Skeletal muscle satellite cell (primary cell): ENCODE results near the gene ZNF662. TPM values are rescaled to one million over a fixed set of nuclear protein-coding genes. Genes with fewer than 3 reads are reported as not detected.

Source experiments
- H3K27me3 ChIP-seq: 2 replicates; pipeline ENCODE4 v1.7.0; 2013; ENCODE audit warnings: low read length; ENCODE audit not compliant: control insufficient read depth, insufficient read depth
- H3K36me3 ChIP-seq: 2 replicates; pipeline ENCODE4 v1.7.0; 2013; ENCODE audit warnings: mild to moderate bottlenecking, control low read depth, low read length; ENCODE audit not compliant: insufficient read depth
- H3K4me1 ChIP-seq: 2 replicates; pipeline ENCODE4 v1.7.0; 2013; ENCODE audit warnings: low read length; ENCODE audit not compliant: control insufficient read depth, insufficient read depth
- H3K4me2 ChIP-seq: 2 replicates; pipeline ENCODE4 v1.7.0; 2013; ENCODE audit warnings: mild to moderate bottlenecking, low read length
- H3K4me3 ChIP-seq: 2 replicates; pipeline ENCODE4 v1.7.0; 2013; ENCODE audit warnings: low read length
- H3K9ac ChIP-seq: 2 replicates; pipeline ENCODE4 v1.7.0; 2013; ENCODE audit warnings: mild to moderate bottlenecking, low read depth, low read length, moderate library complexity
- H3K9me3 ChIP-seq: replicated peaks from 2 replicates; pipeline ENCODE4 v1.7.0; 2013; ENCODE audit warnings: mild to moderate bottlenecking, control low read depth, low read length
- total RNA-seq: library from RNA; depleted of rRNA; stranded (reverse); fragments of >200 nt; gene quantifications from 2 replicates; pipeline ENCODE4 v1.2.3, GENCODE V29; 2012; rRNA removed

The ZNF662 gene
- total RNA-seq, result 0.44 and 0.51 TPM in 2 replicates

DNA sequence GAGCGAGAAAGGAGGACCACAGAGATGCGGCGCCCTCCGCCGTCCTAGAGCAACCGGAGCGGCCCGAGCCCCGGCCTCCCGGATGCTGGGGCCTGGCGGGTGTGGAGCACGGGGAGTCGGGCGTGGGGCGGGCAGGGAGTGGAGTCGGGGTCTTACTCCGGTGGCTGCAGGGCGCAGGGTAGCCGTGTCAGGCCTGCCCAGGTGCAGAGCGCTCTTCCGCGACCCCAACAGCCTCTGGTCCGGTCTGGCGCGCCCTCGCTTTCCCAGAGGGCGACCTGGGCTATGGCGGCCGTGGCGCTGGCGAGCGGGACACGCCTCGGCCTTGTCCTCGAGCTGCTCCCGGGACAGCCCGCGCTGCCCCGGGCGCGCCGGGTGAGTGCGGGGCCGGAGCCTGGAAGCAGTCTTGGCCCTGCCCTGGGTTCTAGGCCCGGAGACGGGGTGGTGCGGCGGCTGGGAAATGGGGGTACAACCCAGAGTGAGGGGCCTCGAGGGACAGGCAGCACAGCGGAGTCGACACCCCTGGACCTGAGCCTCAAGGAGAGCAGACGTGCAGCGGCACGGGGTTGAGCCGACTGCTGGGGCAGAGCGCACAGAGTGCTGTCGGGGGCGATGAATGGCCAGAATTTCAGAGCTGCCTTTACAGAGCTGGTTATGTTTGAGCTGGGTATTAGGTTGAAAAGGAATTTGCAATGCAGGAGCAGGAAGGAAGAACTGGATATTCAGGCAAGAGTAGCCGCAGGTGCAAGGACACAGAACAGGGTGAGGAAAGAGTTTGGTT lies at the start of gene ZNF662:
TSS of gene ZNF662 (plus strand) at position 73 of the 778 bp plus-strand sequence. CDS start 1,973 bp downstream, outside the sequence.
- Histone ChIP-seq H3K4me2 (peak within 1 kb of the TSS; percentile 84), H3K9me3 (no peaks in the 10 kb centered on the region), H3K27me3 (peaks cover 40% of the 10 kb centered on the region), H3K4me3 (peak within 1 kb of the TSS; percentile 70), H3K9ac (peak within 1 kb of the TSS; percentile 75), H3K4me1 (peaks cover 6% of the 10 kb centered on the region), H3K36me3 (no peaks in the 10 kb centered on the region)

DNA sequence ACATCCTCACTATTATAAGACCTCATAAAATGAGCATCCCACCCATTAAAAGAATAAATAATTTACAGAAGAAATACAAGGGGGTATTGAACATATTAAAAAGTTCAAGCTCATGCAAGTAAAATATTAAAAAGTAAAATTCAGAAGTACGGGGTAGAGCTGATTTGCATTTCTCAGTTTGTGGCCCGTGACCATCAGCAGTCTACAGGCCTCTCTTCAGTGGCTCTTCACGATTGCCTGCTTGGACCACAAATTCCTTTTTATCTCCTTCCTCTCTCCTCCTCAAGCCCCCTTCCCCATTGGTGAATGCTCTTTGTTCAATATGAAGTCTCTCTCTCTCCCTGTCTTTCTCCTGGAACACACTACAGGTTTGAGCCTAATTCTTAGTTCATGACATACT lies 49.4 kb upstream of the ZNF662 start:
- Histone ChIP-seq H3K9ac (no peak overlapping the region), H3K36me3 (no peaks in the 10 kb centered on the region), H3K4me2 (no peak overlapping the region), H3K4me1 (peaks cover 2% of the 10 kb centered on the region), H3K4me3 (no peak overlapping the region), H3K27me3 (peaks cover 39% of the 10 kb centered on the region), H3K9me3 (no peaks in the 10 kb centered on the region)

DNA sequence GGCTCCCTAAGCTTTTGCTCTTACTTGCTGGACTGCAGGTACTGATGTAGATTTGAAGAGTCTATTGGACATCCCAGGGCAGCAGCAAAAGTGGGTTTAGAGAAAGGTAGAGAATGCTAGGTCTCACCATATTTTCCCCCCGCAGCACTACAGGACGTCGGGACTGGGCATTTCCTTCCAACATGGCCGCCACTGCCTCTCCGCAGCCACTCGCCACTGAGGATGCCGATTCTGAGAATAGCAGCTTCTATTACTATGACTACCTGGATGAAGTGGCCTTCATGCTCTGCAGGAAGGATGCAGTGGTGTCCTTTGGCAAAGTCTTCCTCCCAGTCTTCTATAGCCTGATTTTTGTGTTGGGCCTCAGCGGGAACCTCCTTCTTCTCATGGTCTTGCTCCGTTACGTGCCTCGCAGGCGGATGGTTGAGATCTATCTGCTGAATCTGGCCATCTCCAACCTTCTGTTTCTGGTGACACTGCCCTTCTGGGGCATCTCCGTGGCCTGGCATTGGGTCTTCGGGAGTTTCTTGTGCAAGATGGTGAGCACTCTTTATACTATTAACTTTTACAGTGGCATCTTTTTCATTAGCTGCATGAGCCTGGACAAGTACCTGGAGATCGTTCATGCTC lies 41.5 kb upstream of the ZNF662 start:
- no peak overlapping the region for H3K9ac ChIP-seq
- H3K9me3 ChIP-seq, result no peaks in the 10 kb centered on the region
- H3K36me3 ChIP-seq, result no peaks in the 10 kb centered on the region
- H3K4me1 ChIP-seq, result no peaks in the 10 kb centered on the region
- no peak overlapping the region for H3K4me3 ChIP-seq
- H3K4me2 ChIP-seq, result no peak overlapping the region
- H3K27me3 ChIP-seq, result peaks cover 19% of the 10 kb centered on the region

DNA sequence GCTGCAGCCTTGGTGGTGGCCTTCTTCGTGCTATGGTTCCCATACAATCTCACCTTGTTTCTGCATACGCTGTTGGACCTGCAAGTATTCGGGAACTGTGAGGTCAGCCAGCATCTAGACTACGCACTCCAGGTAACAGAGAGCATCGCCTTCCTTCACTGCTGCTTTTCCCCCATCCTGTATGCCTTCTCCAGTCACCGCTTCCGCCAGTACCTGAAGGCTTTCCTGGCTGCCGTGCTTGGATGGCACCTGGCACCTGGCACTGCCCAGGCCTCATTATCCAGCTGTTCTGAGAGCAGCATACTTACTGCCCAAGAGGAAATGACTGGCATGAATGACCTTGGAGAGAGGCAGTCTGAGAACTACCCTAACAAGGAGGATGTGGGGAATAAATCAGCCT lies 40.7 kb upstream of the ZNF662 start:
- H3K9me3 ChIP-seq, result no peaks in the 10 kb centered on the region
- no peak overlapping the region for H3K9ac ChIP-seq
- H3K36me3 ChIP-seq, result no peaks in the 10 kb centered on the region
- H3K4me3 ChIP-seq, result no peak overlapping the region
- peaks cover 25% of the 10 kb centered on the region for H3K27me3 ChIP-seq
- no peaks in the 10 kb centered on the region for H3K4me1 ChIP-seq
- no peak overlapping the region for H3K4me2 ChIP-seq

DNA sequence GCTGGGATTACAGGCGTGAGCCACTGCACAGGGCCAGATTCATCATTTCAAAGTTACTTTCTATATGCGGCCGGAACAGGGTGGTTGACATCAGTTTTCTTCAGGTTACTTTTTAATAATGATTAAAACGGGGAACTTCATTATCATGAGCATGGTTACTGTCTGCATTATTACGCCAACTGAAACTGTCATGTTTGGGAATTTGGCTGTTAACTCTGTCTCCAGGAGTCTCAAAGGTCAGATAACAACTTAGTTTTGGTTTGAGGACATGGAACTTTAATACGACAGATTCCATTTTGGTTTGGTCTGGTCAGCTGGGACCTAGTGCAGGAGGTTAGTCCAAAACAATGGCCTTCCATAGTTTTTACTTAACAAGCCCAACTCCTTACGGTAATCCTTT lies 38.8 kb upstream of the ZNF662 start:
- Histone ChIP-seq H3K4me1 (no peaks in the 10 kb centered on the region), H3K9ac (no peak overlapping the region), H3K4me3 (no peak overlapping the region), H3K27me3 (peaks cover 33% of the 10 kb centered on the region), H3K9me3 (no peaks in the 10 kb centered on the region), H3K36me3 (no peaks in the 10 kb centered on the region), H3K4me2 (no peak overlapping the region)

DNA sequence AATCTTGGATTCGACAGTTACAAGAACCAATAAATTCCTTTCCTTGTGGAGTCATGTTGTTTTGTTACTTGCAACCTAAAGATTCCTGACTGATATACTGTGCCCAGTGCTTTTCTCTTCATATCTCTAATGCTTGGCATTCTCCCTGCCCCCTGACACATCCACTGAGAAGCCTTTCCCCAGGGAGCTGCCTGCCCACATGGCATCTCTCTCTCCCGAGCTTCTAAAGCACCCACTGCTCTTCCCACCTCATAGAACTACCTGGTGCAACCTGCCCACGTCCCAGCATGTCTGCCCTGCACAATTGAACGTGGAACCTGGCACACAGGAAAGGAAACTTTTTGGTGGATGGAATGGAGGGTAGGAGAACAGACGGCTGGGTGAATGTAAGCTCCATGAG lies 37.1 kb upstream of the ZNF662 start:
- no peaks in the 10 kb centered on the region for H3K9me3 ChIP-seq
- H3K4me3 ChIP-seq, result no peak overlapping the region
- no peak overlapping the region for H3K9ac ChIP-seq
- no peak overlapping the region for H3K4me2 ChIP-seq
- H3K36me3 ChIP-seq, result no peaks in the 10 kb centered on the region
- no peaks in the 10 kb centered on the region for H3K4me1 ChIP-seq
- peaks cover 43% of the 10 kb centered on the region for H3K27me3 ChIP-seq

DNA sequence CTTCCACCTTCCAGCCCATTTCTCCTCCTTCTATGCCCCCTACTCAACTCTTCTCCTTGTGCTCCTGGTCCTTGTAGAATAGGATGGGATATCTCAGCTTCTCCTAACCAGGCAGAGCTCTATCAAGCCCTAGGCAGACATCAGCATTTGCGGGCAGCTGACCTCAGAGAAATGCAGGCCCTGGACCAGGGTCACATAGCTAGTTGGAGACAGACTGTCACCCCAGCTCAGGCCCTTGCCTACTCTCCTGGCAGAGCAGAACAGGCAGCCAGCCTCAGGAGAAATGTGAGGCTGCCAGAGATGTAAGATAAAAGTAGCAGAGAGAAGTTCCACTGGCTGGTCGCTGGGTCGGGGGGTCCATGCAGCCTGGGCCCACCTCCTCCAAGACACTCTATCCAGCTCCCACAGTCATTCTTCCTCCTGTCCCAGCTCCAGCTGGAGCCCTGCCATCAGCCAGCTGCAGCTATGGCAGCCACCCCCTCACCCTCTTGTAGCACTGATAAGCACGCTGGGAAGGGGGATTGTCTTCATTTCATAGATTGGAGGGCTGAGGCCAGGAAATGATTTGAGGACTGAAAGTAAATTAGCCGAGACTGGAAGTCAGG lies 34.2 kb upstream of the ZNF662 start:
- no peaks in the 10 kb centered on the region for H3K36me3 ChIP-seq
- H3K27me3 ChIP-seq, result peaks cover 62% of the 10 kb centered on the region
- no peaks in the 10 kb centered on the region for H3K4me1 ChIP-seq
- no peak overlapping the region for H3K4me2 ChIP-seq
- H3K9me3 ChIP-seq, result no peaks in the 10 kb centered on the region
- no peak overlapping the region for H3K4me3 ChIP-seq
- H3K9ac ChIP-seq, result no peak overlapping the region

DNA sequence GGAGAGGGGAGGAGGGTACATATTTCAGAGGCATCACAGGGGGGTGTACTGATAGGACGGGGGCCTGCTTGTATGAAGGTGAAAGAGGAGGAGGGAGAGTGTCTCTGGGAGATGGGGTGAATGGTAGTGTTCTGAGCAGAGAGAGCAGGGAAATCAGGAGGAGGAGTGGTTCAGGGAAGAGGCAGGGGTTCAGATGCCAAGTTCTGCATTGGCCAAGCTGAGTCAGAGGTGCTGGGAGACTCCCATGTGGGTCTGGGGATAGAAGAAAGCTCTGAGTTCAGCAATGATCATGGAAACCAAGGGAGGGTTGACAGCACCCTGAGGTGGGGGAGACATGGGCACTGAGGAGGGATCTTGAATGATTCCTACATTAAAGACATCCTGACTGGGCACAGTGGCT lies 33.2 kb upstream of the ZNF662 start:
- H3K4me2 ChIP-seq, result no peak overlapping the region
- no peaks in the 10 kb centered on the region for H3K4me1 ChIP-seq
- no peak overlapping the region for H3K4me3 ChIP-seq
- H3K9ac ChIP-seq, result no peak overlapping the region
- H3K9me3 ChIP-seq, result no peaks in the 10 kb centered on the region
- peaks cover 68% of the 10 kb centered on the region for H3K27me3 ChIP-seq
- H3K36me3 ChIP-seq, result no peaks in the 10 kb centered on the region

DNA sequence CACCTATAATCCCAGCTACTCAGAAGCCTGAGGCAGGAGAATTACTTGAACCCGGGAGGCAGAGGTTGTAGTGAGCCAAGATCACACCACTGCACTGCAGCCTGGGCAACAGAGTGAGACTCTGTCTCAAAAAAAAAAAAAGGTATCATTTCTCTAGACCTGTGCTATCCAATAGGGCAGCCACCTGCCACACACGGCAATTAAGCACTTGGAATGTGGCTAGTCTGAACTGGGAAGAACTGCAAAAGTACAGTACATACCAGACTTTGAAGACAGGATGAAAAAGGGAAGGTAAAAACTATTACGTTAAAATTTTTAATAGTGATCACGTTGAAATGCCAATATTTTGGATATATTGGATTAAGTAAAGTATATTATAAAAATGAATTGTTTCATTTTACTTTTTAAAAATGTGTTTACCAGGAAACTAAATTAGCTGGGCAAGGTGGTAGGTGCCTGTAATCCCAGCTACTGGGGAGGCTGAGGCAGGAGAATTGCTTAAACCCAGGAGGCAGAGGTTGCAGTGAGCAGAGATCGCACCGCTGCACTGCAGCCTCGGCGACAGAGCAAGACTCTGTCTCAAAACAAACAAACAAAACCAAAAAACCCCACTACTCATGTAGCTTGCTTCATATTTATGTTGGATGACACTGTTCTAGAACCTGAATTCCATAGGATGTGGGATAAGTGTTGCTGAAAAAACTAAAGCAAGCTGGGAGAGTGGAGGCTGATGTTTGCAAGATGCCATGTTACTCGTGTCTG lies 32.5 kb upstream of the ZNF662 start:
- Histone ChIP-seq H3K4me2 (no peak overlapping the region), H3K36me3 (no peaks in the 10 kb centered on the region), H3K27me3 (peaks cover 71% of the 10 kb centered on the region), H3K4me1 (no peaks in the 10 kb centered on the region), H3K9ac (no peak overlapping the region), H3K4me3 (no peak overlapping the region), H3K9me3 (no peaks in the 10 kb centered on the region)

DNA sequence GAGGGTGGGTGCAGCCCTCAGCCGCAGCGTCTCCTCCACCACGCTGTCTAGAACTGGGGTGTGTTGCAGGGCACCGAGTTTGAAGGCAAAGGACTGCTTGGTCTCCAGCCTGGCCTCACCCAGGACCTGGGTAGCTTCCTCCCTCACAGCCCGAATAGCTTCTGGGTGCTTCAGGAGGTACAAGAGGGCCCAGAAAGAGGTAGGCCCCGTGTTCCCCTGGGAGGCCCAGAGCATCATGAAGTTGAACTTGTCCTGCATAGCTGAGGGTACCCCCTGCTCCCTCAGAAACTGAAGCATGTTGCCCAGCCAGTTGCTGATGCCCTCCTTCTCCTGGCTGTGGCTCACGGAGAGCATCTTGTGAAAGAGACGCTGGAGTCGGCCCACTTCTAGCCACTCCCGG lies 31.2 kb upstream of the ZNF662 start:
- no peak overlapping the region for H3K4me3 ChIP-seq
- H3K4me1 ChIP-seq, result no peaks in the 10 kb centered on the region
- H3K36me3 ChIP-seq, result no peaks in the 10 kb centered on the region
- peaks cover 71% of the 10 kb centered on the region for H3K27me3 ChIP-seq
- no peak overlapping the region for H3K4me2 ChIP-seq
- H3K9ac ChIP-seq, result no peak overlapping the region
- no peaks in the 10 kb centered on the region for H3K9me3 ChIP-seq
